GM12878 (cell line): ENCODE measurements around the gene SPIB. TPM values are rescaled to one million over a fixed set of nuclear protein-coding genes. Genes with fewer than 3 reads are reported as not detected.
A peak's percentile ranks its signal among the peaks of the same experiment; 100 is the strongest.

Experiments
- CBX5 ChIP-seq: sonication (generic); IDR thresholded peaks from 2 replicates; pipeline ENCODE4 v1.6.1; 2016; ENCODE audit warnings: low read depth, moderate library complexity, mild to moderate bottlenecking, inconsistent platforms
- HDAC2 ChIP-seq: fragments of 200-600 bp; sonication (generic); IDR thresholded peaks from 2 replicates; pipeline ENCODE4 v1.6.1; 2017
- MEF2A ChIP-seq: IDR thresholded peaks from 2 replicates; pipeline ENCODE4 v1.6.1; 2011; ENCODE audit warnings: low read depth, mild to moderate bottlenecking, low read length, moderate library complexity; ENCODE audit not compliant: insufficient read depth
- NFXL1 ChIP-seq: fragments of 450-650 bp; IDR thresholded peaks from 2 replicates; pipeline ENCODE4 v1.6.1; 2017; ENCODE audit warnings: antibody characterized with exemption, mild to moderate bottlenecking, borderline replicate concordance
- RFX5 ChIP-seq: IDR thresholded peaks from 2 replicates; pipeline ENCODE4 v1.6.1; 2011; ENCODE audit warnings: low read depth, low read length, improper control_type of control experiment
- SMAD1 ChIP-seq: fragments of 450-650 bp; IDR thresholded peaks from 2 replicates; pipeline ENCODE4 v1.6.1; 2018; ENCODE audit warnings: mild to moderate bottlenecking, low read depth; ENCODE audit not compliant: partially characterized antibody
- TCF12 ChIP-seq: IDR thresholded peaks from 2 replicates; pipeline ENCODE4 v1.6.1; 2011; ENCODE audit warnings: low read depth, mild to moderate bottlenecking, low read length
- ZZZ3 ChIP-seq: IDR thresholded peaks from 2 replicates; pipeline ENCODE4 v1.6.1; 2011; ENCODE audit warnings: low read depth; ENCODE audit not compliant: control insufficient read depth, insufficient read length
- polyA plus RNA-seq, 11 experiments: library from polyadenylated mRNA; depleted of rRNA in 4 of 11; unstranded in 6 of 11; stranded (reverse) in 5 of 11; fragments of >200 nt; fragmentation: Nextera tagmentation in 4 of 11; fragmentation: Illumina TruSeq in 1 of 11; extraction: Ambion mirVana in 4 of 11; extraction: Trizol in 1 of 11; gene quantifications; 1 replicate in 1 of 11; 2 replicates in 10 of 11; pipeline versions ENCODE4 v1.2.1 to v1.2.3, GENCODE V29; 2011 to 2016; ENCODE audit warnings: inconsistent platforms in 2 of 11, missing spikeins in 2 of 11, low read depth in 1 of 11
- total RNA-seq, 4 experiments: library from RNA; depleted of rRNA in 3 of 4; stranded (reverse); fragments of >200 nt in 3 of 4; fragmentation: Illumina TruSeq in 1 of 4; extraction: Trizol in 1 of 4; gene quantifications; 2 replicates each; pipeline versions ENCODE4 v1.2.1 to v1.2.3, GENCODE V29; 2013 to 2021
- TF ChIP-seq, protein P1 (sequence below): fragments of 450-650 bp; IDR thresholded peaks from 2 replicates; pipeline ENCODE4 v1.6.1; 2016; ENCODE audit warnings: mild to moderate bottlenecking, moderate library complexity, borderline replicate concordance
- TF ChIP-seq, protein P2 (sequence below): fragments of 450-650 bp; IDR thresholded peaks from 2 replicates; pipeline ENCODE4 v1.6.1; 2017; ENCODE audit warnings: mild to moderate bottlenecking
- TF ChIP-seq, protein P3 (sequence below): IDR thresholded peaks from 2 replicates; pipeline ENCODE4 v1.6.1; 2012; ENCODE audit warnings: improper control_type of control experiment, low read depth, low read length; ENCODE audit not compliant: insufficient replicate concordance

The SPIB gene
- total and polyA plus RNA-seq, 10 of the 15 experiments (the other 5 are each of a cell fraction or from before 2014, with no cell fraction given), result 3.5 to 123 (median 56.0) TPM

GRCh38 chr19:50434525-50434924 lies 15.8 kb downstream of the SPIB start (continued):
- TF ChIP-seq, protein P1, sequence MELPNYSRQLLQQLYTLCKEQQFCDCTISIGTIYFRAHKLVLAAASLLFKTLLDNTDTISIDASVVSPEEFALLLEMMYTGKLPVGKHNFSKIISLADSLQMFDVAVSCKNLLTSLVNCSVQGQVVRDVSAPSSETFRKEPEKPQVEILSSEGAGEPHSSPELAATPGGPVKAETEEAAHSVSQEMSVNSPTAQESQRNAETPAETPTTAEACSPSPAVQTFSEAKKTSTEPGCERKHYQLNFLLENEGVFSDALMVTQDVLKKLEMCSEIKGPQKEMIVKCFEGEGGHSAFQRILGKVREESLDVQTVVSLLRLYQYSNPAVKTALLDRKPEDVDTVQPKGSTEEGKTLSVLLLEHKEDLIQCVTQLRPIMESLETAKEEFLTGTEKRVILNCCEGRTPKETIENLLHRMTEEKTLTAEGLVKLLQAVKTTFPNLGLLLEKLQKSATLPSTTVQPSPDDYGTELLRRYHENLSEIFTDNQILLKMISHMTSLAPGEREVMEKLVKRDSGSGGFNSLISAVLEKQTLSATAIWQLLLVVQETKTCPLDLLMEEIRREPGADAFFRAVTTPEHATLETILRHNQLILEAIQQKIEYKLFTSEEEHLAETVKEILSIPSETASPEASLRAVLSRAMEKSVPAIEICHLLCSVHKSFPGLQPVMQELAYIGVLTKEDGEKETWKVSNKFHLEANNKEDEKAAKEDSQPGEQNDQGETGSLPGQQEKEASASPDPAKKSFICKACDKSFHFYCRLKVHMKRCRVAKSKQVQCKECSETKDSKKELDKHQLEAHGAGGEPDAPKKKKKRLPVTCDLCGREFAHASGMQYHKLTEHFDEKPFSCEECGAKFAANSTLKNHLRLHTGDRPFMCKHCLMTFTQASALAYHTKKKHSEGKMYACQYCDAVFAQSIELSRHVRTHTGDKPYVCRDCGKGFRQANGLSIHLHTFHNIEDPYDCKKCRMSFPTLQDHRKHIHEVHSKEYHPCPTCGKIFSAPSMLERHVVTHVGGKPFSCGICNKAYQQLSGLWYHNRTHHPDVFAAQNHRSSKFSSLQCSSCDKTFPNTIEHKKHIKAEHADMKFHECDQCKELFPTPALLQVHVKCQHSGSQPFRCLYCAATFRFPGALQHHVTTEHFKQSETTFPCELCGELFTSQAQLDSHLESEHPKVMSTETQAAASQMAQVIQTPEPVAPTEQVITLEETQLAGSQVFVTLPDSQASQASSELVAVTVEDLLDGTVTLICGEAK, result no peak
- TF ChIP-seq HDAC2 (no peak), TCF12 (no peak), ZZZ3 (no peak), NFXL1 (no peak), CBX5 (no peak), MEF2A (0 out of 2 replicates have a peak, but pooled peaks have one; percentile 14), SMAD1 (no peak), RFX5 (no peak)
- TF ChIP-seq, protein P2, sequence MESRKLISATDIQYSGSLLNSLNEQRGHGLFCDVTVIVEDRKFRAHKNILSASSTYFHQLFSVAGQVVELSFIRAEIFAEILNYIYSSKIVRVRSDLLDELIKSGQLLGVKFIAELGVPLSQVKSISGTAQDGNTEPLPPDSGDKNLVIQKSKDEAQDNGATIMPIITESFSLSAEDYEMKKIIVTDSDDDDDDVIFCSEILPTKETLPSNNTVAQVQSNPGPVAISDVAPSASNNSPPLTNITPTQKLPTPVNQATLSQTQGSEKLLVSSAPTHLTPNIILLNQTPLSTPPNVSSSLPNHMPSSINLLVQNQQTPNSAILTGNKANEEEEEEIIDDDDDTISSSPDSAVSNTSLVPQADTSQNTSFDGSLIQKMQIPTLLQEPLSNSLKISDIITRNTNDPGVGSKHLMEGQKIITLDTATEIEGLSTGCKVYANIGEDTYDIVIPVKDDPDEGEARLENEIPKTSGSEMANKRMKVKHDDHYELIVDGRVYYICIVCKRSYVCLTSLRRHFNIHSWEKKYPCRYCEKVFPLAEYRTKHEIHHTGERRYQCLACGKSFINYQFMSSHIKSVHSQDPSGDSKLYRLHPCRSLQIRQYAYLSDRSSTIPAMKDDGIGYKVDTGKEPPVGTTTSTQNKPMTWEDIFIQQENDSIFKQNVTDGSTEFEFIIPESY, result no peak
- TF ChIP-seq, protein P3, sequence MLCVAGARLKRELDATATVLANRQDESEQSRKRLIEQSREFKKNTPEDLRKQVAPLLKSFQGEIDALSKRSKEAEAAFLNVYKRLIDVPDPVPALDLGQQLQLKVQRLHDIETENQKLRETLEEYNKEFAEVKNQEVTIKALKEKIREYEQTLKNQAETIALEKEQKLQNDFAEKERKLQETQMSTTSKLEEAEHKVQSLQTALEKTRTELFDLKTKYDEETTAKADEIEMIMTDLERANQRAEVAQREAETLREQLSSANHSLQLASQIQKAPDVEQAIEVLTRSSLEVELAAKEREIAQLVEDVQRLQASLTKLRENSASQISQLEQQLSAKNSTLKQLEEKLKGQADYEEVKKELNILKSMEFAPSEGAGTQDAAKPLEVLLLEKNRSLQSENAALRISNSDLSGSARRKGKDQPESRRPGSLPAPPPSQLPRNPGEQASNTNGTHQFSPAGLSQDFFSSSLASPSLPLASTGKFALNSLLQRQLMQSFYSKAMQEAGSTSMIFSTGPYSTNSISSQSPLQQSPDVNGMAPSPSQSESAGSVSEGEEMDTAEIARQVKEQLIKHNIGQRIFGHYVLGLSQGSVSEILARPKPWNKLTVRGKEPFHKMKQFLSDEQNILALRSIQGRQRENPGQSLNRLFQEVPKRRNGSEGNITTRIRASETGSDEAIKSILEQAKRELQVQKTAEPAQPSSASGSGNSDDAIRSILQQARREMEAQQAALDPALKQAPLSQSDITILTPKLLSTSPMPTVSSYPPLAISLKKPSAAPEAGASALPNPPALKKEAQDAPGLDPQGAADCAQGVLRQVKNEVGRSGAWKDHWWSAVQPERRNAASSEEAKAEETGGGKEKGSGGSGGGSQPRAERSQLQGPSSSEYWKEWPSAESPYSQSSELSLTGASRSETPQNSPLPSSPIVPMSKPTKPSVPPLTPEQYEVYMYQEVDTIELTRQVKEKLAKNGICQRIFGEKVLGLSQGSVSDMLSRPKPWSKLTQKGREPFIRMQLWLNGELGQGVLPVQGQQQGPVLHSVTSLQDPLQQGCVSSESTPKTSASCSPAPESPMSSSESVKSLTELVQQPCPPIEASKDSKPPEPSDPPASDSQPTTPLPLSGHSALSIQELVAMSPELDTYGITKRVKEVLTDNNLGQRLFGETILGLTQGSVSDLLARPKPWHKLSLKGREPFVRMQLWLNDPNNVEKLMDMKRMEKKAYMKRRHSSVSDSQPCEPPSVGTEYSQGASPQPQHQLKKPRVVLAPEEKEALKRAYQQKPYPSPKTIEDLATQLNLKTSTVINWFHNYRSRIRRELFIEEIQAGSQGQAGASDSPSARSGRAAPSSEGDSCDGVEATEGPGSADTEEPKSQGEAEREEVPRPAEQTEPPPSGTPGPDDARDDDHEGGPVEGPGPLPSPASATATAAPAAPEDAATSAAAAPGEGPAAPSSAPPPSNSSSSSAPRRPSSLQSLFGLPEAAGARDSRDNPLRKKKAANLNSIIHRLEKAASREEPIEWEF, result no peak
